Stimulated activated CD4-positive, alpha-beta T cell treated with anti-CD3 and anti-CD28 coated beads, Interleukin-1b, Interleukin-23, amount 100 ng/mL, for 4 hours (primary cell): Measurements from ENCODE around the gene LRP5.

Experiments used
- DNase-seq, 2 donors: peaks; one replicate each; pipeline ENCODE4 v3.0.0-alpha.2; 2020; ENCODE audit warnings: low read depth in 2 of 2

The LRP5 gene

DNA sequence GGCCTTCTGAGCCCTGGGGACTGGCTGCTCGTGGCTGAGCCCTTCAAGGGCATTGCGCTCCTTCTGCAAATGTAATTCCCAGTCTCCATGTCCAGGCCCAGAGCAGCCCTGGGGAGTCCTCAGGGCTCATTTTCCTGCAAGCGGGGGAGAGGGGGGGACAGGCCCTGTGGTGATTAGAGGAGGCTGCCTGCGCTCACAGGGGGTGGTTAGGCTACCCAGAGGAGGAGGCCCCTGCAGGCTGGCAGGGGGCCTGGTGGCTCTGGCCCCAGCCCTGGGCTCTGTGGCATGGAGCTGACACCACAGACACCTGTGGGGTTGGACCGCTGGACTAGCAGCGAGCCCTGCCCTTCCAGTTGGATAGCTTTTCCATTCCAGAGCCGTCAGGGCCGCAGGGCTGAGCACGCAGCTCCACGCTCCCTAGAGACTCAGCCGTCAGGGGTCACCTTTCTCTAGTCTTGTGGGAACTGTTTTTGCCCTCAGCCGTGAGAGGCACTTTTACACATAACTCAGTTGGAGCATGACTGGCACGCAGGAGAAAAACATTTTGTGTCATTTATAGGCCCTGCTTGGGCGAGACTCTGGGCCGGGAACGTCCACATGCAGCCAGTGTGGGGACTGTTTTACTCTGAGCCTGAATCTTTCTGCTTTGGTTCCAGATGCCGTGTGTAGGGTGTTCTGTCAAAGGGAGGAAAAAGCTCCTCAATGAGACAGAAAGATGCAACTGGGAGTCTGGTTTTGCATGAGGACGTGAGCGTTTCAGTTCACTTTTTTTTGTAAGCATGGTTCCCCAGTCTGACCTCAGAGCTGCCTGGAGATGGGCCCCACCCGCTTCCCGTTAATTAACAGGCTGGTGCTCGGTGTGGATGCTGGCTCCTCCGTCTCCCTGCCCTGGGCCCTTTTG, 58.1 kb downstream of the LRP5 start:
- DNase-seq = no peak

DNA sequence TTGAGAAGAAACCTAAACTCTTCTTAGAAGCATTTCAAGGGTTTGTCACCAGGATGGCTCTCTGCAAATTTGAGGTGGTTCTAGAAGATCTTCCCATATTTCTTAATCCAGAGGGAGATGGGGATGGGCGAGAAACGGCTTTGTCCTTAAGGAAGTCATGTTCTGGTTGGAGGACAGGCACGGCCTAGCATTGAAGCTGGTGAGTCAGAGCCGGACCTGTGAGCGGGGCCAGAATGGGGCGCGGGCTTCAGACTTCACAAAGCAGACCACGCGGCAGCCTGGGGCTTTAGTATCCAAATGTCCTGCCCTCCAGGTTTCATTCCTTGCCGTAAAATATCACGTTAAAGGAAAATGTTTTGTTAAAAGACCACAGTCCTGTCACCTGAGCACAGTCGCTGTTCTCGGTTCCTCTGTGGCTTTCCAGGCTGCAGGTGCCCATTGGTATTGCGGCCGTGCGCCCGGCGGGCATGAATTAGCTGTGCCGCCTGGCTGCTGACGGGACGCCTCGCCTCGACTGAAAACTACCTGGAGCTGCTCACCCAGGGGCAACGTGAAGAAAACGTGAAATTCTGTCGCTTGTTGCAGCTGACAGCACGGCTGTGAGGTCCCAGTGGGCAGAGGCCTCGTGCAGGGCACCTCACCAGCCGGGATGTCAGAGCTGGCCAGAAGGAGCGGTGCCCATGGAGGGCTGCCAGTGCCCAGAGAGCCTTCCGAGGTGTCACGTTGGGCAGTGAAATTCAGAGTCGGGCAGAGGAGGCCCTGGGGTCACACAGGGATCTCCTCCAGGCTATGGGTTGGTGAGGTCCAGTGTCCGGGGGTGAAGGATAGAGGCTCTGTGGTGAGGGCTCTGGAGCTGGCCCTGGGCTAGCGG, 59.0 kb downstream of the LRP5 start:
- DNase-seq = no peak

DNA sequence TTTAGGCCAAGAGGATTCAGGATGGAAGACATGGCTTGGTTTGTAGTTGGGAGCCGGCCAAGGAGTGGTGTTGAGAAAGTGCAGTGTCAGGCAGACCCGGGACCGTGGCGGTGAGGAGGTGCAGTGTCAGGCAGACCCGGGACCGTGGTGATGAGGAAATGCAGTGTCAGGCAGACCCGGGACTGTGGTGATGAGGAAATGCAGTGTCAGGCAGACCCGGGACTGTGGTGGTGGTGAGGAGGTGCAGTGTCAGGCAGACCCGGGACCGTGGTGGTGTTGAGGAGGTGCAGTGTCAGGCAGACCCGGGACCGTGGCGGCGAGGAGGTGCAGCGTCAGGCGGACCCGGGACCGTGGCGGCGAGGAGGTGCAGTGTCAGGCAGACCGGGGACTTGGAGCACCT, 59.7 kb downstream of the LRP5 start:
- no peak for DNase-seq

DNA sequence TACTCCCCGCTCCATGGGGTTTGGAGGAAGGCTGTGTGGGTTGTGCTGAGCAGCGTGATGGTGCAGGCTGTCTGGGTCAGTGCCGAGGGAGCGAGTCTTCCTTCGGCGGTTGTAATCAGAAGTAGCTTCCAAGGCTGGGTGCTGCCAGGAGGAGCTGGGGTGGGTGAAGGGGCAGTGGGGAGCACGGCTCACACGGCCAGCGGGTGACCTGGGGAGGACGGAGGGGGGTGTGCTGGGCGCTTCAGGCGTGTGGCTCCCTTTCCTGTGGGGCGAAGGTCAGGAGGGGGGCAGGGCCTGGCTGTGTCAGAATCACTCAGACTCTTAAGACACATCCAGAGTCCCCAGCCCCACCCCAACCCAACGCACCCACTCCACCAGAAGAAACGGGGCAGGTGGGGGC, 60.2 kb downstream of the LRP5 start:
- DNase-seq = no peak

DNA sequence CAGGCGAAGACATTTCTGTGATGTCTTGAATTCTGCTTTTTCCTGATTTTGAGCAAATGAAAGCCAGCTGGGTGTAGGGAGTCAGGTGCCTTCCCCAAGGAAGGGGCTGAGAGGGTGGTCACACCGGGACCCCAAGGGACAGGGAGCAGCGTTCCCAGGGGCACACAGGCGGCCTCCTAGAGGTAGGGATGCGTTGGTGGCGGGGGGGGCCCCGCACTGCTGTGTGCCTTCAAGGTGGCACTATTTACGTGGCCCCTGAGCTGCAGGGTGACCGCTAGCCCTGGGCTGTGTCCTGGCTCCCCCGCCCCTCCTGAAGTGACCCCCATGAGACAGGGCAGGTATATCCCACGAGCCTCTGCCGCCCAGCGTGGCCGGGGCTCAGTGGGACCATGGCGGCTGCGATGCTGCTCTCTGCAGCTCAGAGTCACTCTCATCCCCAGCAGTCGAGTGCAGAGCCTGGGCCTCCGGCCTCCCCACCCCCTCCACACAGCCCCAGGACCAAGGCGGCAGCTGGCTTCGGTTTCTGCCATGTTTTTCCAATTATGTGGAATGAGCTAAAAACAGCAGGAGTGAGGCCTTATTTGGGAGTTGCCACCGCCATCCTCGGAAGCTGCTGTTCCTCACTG, 60.9 kb downstream of the LRP5 start:
- no peak for DNase-seq

DNA sequence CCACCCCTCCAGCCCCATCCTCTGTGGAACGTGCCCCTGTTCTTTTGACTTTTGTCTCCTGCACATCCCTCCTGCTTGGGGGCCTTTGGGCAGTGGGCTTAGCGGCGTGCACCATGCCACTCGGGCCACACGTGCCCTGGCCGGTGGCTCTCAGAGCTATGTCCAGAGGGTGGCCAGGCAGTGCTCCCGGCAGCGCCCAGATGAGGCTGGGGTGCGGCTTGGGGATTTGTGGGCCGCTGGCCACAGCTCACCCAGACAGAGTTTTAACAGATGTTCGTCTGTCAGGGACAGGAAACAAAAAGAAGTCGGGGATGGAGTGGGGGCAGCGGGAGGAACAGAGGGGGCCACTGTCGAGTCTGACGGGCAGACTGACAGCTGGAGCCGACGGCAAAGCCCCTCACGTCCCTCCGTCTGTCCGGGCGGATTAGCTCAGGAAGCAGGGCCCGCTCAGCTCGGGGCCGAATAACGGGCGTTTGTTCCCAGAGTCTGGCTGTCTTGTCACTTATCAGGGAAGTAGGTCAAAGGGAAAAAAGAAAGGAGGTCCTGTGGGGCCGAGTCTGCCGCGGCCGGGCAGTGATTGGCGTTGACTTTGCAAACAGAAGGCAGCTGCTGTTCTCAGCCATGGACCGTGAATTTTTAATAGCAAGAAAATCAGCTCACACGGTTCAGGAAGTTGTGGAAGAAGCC, 61.6 kb downstream of the LRP5 start:
- no peak for DNase-seq

DNA sequence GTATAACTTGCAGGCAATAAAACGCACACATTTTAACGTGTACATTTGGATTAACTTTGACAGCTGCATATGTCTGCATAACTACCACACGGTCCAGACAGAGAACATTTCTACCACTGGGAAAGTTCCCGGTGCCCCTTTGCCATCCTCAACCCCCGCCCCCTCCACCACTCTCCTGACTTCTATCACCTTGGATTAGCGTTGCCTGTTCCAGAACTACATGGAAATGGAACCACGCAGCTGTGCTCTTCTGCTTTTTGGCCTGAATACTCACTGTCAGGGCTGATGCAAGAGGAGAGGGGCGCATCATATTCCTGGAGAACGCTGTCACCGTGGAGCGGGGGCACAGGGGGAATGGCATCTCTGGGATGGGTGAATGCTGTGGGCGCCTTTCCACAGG, 62.1 kb downstream of the LRP5 start:
- DNase-seq = no peak

DNA sequence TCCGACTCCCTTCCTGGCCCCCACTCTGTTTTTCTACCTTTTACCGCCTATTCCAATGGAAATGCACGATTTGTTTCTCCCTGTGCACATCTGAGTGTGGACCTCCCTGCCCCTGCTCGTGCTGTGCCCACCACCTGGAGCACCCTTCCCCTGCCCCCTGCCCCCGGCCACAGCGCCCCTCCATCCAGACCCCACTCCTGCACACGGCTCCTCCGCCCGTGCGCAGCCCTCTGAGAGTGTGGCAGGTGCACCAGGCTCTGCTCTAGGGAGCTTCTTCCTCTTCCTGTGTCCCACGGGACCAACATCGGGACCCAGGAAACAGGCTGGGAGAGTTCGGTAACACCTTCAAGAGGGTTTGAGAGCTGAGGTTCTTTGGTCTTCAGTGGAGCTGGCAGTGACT, 62.9 kb downstream of the LRP5 start:
- no peak for DNase-seq

DNA sequence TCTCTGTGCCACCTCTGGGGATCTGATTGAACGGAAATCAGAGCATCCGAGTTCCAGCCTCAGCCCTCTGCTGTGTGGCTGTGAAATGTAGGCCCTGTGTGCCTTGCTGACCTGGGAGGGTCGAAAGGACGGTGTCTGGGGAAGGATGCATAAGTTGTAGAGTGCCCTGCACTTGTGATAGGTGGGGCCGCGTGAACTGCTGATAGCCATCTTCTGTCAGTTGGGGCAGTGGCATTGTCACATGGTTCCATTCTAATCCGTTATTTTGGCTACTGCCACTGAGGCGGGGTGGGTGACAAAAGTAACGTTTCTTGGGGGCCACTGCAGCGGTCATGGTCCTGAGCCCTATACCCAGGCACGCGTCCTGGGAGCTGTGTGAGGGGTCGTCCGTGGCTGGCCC, 63.4 kb downstream of the LRP5 start:
- no peak for DNase-seq

DNA sequence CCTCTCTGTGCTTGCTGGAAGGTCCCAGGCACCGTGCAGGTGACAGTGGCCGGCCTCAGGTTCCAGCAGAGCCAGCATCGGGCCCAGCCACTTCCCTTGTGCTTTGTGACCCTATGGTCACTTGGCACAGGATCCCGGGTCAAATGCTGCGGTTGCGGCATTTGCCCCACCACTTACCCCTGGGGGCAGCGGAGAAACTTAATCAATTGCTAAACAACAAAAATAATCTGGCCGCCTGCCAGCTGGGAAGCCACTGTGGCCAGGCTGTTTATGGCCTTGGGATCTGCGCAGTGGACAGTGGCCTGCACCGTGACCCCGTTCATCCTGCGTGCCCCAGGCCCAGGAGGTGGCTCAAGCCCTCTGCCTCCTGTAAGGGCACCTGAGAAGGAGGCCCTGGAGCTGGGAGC, 65.0 kb downstream of the LRP5 start:
- no peak for DNase-seq

DNA sequence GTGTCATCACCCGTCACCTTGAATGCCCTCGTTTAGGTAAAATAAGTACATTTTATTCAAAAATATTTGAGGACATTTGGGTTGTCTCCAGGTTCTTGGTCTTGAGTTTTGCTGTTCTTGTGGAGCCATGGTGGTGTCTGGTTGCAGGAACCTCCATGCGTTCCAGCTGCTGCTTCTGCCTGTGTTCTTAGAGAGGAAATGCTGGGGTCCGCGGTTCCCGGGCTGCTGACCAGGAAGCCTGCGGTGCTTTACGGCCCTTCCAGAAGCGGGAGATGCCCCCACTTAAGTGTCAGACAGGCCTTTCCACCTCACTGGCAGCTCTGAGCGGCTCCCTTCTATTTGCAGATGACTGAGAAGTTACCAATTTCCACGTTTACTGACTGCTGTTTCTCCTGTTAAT, 66.8 kb downstream of the LRP5 start:
- no peak for DNase-seq

DNA sequence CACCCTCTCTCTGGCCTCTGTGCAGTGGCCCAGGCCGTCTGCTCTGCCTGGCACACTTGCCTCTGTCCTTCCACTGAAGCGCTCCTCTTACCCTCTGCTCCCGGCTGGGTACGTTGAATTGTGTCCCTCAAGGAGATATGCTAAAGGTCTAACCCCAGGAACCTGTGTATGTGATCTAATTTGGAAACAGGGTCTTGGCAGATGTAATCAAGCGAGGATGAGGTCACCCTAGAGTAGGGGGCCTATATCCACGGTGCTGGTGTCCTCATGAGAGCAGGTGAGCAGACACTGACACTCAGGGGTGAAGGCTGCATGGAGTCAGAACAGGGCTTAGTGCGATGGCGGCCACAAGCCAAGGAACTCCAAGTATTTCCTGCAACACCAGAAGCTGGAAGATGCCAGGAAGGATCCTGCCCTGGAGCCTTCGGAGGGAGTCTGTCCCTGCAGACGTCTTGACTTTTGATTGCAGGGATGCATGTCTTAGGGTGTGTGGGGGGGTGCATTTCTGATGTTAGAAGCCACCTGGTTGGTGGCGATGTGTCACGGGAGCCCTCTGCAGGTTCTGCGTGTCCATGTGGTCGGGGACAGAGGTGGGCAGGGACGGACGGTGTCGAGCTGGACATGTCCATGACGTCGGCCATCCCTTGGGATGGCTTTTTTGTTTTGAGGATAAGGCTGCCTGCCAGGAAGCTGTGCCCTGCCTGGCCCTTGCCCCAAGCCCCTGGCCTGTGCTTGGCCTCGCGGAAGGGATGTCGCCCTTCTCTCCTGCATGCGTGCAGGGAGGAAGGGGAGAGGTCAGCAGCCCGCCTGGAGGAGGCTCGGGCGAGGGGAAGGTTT, 68.6 kb downstream of the LRP5 start:
- DNase-seq = no peak

DNA sequence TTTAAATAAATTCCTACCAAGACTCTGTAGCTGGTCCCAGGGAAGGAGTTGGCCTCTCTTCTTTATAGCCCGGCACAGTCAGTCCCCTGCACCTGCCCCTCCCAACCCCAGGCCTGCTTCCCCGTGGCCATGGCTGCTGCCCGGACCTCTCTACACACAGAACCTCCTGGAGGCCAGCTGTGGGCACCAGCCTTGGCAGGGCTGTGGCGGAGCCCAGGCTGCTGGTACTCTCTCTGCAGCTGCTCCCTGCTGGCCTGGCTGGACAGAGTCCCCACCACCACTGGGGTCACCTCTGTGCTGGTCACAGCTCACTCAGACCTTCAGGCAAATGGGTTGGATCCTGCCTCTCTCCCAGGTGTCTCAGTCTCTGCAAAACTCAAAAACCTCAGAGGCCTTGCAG, 69.3 kb downstream of the LRP5 start:
- no peak for DNase-seq

DNA sequence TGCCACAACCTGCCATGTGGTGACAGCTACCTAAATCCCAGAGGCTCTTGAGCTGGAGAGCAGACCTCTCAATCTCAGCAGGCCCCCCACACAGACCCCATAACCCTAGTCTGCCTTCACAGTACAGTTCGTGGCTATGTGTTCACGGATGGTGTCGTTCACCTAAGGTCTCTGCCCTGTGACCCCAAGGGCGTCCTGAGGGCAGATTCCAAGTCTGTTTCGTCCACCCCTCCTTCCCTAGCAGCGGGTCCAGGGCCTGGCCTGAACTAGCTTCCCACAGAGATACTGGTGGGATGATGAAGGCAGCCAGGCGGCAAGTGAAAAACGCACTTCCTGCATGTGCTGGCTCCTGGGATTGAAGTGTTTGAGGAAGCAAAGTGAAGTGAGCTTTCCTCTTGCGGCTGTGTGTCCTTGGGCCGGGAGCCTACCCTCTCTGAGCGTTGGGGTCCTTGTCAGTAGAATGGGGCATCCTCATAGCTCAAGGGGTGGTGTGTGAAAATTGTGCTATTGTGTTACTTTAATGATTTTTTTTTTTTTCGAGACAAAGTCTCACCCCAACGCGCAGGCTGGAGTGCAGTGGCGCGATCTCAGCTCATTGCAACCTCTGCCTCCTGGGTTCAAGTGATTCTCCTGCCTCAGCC, 70.1 kb downstream of the LRP5 start:
- DNase-seq = no peak

DNA sequence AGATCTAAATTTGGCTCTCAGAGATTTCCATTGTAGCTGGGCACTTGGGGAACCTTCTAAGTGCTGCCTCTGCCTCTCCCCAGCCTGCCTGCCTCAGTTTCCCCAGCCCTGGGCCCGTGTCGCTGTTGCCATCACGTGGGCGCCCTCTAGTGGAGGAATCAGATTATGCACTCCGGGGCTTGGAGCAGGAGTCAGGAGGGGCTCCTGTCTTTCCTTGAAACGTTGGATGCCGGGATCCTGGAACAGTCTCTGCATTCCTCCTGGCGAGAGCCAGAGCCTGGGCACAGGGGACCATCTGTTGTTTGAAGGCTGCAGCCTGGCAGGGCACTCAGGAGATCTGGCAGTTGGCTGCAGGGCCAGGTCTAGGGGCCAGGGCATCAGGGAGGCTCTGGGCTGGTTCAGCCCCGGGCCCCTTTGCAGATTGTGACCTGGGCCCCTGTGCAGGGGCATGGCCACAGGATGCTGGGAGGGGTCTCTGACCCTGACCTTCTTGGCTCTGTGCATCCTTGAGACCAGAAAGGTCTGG, 71.6 kb downstream of the LRP5 start:
- DNase-seq = peak; percentile 54 to 56

DNA sequence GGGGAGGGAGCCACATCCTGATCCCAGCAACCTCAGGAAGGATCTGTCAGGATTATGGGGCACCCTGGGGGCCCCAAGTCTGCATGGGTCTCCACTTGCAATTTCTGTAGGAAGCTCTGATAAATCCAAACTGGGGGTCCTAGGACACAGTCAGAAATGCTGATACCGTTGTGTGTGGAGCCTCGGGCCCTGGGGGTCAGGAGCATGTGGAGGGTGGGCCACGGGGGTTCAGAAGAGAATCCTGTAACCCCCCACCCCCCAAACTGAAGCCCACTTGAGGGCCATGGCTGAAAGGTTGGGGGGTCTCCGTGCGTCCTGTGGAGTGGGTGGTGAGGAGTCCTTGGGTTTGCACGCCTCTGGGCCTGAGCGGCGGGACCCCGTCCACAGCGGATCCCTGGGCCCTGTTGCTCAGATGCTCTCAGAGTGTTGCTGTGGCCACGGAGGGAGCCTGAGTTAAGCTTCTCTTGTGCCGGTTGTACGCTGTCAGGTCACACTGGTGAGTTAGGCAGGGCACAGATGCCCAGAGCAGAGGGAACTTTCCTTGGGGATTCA, 72.2 kb downstream of the LRP5 start:
- DNase-seq = no peak

DNA sequence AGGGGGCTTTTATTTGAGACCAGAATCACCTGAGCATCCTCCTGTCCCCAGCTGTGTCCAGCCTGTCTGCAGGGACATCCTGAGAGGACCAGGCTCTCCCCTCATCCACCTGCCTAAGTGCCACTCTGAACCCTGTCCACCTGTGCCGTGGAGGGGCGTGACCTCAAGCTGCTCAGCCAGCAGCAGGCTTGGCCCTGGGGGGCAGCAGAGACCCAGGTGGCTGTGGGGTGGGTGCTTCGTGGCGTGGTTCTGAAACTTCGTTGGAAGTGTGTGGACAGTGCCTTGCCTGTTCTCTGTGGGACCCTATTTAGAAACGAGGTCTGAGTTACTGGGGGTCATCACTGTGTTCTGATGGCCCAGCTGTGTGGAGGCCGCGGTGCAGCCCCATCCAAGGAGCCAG, 72.7 kb downstream of the LRP5 start:
- no peak for DNase-seq

DNA sequence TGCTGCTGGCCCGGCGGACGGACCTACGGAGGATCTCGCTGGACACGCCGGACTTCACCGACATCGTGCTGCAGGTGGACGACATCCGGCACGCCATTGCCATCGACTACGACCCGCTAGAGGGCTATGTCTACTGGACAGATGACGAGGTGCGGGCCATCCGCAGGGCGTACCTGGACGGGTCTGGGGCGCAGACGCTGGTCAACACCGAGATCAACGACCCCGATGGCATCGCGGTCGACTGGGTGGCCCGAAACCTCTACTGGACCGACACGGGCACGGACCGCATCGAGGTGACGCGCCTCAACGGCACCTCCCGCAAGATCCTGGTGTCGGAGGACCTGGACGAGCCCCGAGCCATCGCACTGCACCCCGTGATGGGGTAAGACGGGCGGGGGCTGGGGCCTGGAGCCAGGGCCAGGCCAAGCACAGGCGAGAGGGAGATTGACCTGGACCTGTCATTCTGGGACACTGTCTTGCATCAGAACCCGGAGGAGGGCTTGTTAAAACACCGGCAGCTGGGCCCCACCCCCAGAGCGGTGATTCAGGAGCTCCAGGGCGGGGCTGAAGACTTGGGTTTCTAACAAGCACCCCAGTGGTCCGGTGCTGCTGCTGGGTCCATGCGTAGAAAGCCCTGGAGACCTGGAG, 74.1 kb downstream of the LRP5 start:
- no peak for DNase-seq

DNA sequence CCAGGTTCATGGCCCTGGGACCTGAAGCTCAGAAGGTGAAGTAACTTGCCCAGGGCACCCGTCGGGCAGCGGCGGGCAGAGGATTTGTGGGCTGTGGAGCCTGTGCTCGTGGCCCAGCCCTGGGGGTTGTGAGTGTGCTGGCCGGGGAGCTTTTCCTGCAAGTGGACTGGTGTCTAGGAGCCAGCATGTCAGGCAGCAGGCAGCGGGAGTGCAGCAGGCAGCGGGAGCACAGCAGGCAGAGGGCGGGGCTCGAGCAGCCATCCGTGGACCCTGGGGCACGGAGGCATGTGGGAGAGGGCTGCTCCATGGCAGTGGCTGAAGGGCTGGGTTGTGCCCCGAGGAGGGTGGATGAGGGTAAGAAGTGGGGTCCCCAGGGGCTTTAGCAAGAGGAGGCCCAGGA, 75.4 kb downstream of the LRP5 start:
- no peak for DNase-seq
